ENCODE results near the gene TNKS2.
A peak's percentile ranks its signal among the peaks of the same experiment; 100 is the strongest.

The TNKS2 gene

GRCh38 chr10:91800756-91801155 is 2.5 kb downstream of the TNKS2 start:
- H3K9me2 ChIP-seq (ENCODE audit: low read depth, low read length) = no peaks in the 10 kb centered on the region
- H2AFZ ChIP-seq (ENCODE audit: low read length) = no peak overlapping the region
- H3K4me1 ChIP-seq (ENCODE audit: insufficient read depth, low read length, severe bottlenecking) = peaks cover 32% of the 10 kb centered on the region
- TF ChIP-seq EZH2 (IDR thresholded peaks at IDR 0.05; ENCODE audit: borderline replicate concordance, low read length) (no peak), CTCF (IDR thresholded peaks at IDR 0.05; ENCODE audit: low read length) (no peak)
- H3K36me3 ChIP-seq (ENCODE audit: insufficient read depth, low read length) = peaks cover 13% of the 10 kb centered on the region
- H3K27ac ChIP-seq (ENCODE audit: low read depth, low read length, poor library complexity, severe bottlenecking) = no peak overlapping the region
- H3K27me3 ChIP-seq (ENCODE audit: insufficient read depth, low read length) = no peaks in the 10 kb centered on the region
- H3K9me3 ChIP-seq (ENCODE audit: low read length) = no peaks in the 10 kb centered on the region
- no peaks in the 10 kb centered on the region for H3F3A ChIP-seq (ENCODE audit: insufficient read depth, low read length)
- peak overlapping the region; percentile 98 for H3K4me2 ChIP-seq (ENCODE audit: low read length)
- no peak overlapping the region for H3K9ac ChIP-seq (ENCODE audit: low read length)
- H4K20me1 ChIP-seq (ENCODE audit: insufficient read depth, low read length) = no peaks in the 10 kb centered on the region
- H3K79me2 ChIP-seq (ENCODE audit: insufficient read depth, low read length) = peaks cover 40% of the 10 kb centered on the region
- H3K4me3 ChIP-seq (ENCODE audit: low read depth, low read length, poor library complexity, severe bottlenecking) = no peak overlapping the region

GRCh38 chr10:91803386-91804125 is 5.3 kb downstream of the TNKS2 start:
- H3K4me2 ChIP-seq (ENCODE audit: low read length) = no peak overlapping the region
- no peaks in the 10 kb centered on the region for H3K27me3 ChIP-seq (ENCODE audit: insufficient read depth, low read length)
- H3K4me3 ChIP-seq (ENCODE audit: low read depth, low read length, poor library complexity, severe bottlenecking) = no peak overlapping the region
- no peaks in the 10 kb centered on the region for H3F3A ChIP-seq (ENCODE audit: insufficient read depth, low read length)
- no peaks in the 10 kb centered on the region for H3K9me3 ChIP-seq (ENCODE audit: low read length)
- H3K36me3 ChIP-seq (ENCODE audit: insufficient read depth, low read length) = peaks cover 13% of the 10 kb centered on the region
- H3K27ac ChIP-seq (ENCODE audit: low read depth, low read length, poor library complexity, severe bottlenecking) = no peak overlapping the region
- H3K9ac ChIP-seq (ENCODE audit: low read length) = no peak overlapping the region
- H3K9me2 ChIP-seq (ENCODE audit: low read depth, low read length) = no peaks in the 10 kb centered on the region
- peaks cover 18% of the 10 kb centered on the region for H3K4me1 ChIP-seq (ENCODE audit: insufficient read depth, low read length, severe bottlenecking)
- TF ChIP-seq CTCF (IDR thresholded peaks at IDR 0.05; ENCODE audit: low read length) (no peak), EZH2 (IDR thresholded peaks at IDR 0.05; ENCODE audit: borderline replicate concordance, low read length) (no peak)
- peaks cover 40% of the 10 kb centered on the region for H3K79me2 ChIP-seq (ENCODE audit: insufficient read depth, low read length)
- H4K20me1 ChIP-seq (ENCODE audit: insufficient read depth, low read length) = no peaks in the 10 kb centered on the region
- H2AFZ ChIP-seq (ENCODE audit: low read length) = no peak overlapping the region

- H2AFZ ChIP-seq (ENCODE audit: low read length) = no peak overlapping the region
- no peak overlapping the region for H3K27ac ChIP-seq (ENCODE audit: low read depth, low read length, poor library complexity, severe bottlenecking)
- H3F3A ChIP-seq (ENCODE audit: insufficient read depth, low read length) = no peaks in the 10 kb centered on the region
- peaks cover 18% of the 10 kb centered on the region for H3K4me1 ChIP-seq (ENCODE audit: insufficient read depth, low read length, severe bottlenecking)
- H3K9me2 ChIP-seq (ENCODE audit: low read depth, low read length) = no peaks in the 10 kb centered on the region
- H3K36me3 ChIP-seq (ENCODE audit: insufficient read depth, low read length) = peaks cover 13% of the 10 kb centered on the region
- H4K20me1 ChIP-seq (ENCODE audit: insufficient read depth, low read length) = no peaks in the 10 kb centered on the region
- no peak overlapping the region for H3K4me3 ChIP-seq (ENCODE audit: low read depth, low read length, poor library complexity, severe bottlenecking)
- H3K9me3 ChIP-seq (ENCODE audit: low read length) = no peaks in the 10 kb centered on the region
- TF ChIP-seq EZH2 (IDR thresholded peaks at IDR 0.05; ENCODE audit: borderline replicate concordance, low read length) = no peak
- H3K9ac ChIP-seq (ENCODE audit: low read length) = no peak overlapping the region
- H3K27me3 ChIP-seq (ENCODE audit: insufficient read depth, low read length) = no peaks in the 10 kb centered on the region
- H3K79me2 ChIP-seq (ENCODE audit: insufficient read depth, low read length) = peaks cover 36% of the 10 kb centered on the region
- H3K4me2 ChIP-seq (ENCODE audit: low read length) = no peak overlapping the region
Measured at GRCh38 chr10:91804126-91804510, 5.9 kb downstream of the TNKS2 start.
